DOHH2 (cell line): ENCODE data around the gene CXCL13.

Experiments
- EZH2phosphoT487 ChIP-seq: fragments of 200-600 bp; sonication (generic); IDR thresholded peaks from 2 replicates; pipeline ENCODE4 v1.6.1; 2017; ENCODE audit warnings: borderline replicate concordance, mild to moderate bottlenecking, antibody characterized with exemption, low read length, moderate library complexity, mixed read lengths
- TF ChIP-seq, protein P1 (sequence below): fragments of 200-600 bp; sonication (generic); IDR thresholded peaks from one replicate; pipeline ENCODE4 v1.5.1; 2014; ENCODE audit warnings: antibody characterized with exemption, mild to moderate bottlenecking, low read depth, low read length; ENCODE audit not compliant: poor library complexity, severe bottlenecking

- TF ChIP-seq, protein P1, sequence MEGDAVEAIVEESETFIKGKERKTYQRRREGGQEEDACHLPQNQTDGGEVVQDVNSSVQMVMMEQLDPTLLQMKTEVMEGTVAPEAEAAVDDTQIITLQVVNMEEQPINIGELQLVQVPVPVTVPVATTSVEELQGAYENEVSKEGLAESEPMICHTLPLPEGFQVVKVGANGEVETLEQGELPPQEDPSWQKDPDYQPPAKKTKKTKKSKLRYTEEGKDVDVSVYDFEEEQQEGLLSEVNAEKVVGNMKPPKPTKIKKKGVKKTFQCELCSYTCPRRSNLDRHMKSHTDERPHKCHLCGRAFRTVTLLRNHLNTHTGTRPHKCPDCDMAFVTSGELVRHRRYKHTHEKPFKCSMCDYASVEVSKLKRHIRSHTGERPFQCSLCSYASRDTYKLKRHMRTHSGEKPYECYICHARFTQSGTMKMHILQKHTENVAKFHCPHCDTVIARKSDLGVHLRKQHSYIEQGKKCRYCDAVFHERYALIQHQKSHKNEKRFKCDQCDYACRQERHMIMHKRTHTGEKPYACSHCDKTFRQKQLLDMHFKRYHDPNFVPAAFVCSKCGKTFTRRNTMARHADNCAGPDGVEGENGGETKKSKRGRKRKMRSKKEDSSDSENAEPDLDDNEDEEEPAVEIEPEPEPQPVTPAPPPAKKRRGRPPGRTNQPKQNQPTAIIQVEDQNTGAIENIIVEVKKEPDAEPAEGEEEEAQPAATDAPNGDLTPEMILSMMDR: no peak
- TF ChIP-seq EZH2phosphoT487: no peak
Measured at GRCh38 chr4:77650787-77651186, 45.2 kb downstream of the CXCL13 start.
